NCI-H226 (cell line): ENCODE measurements around the gene CPT2.
"Not testable (repeated sequence)": the region's sequence is repeated elsewhere in the genome, so short reads cannot be mapped to it uniquely, and the experiment has no call there.

Experiments used
- DNase-seq: peaks from one replicate; pipeline ENCODE4 v3.0.0-alpha.2; 2015

The CPT2 gene

GRCh38 chr1:53182716-53183094, 13.9 kb upstream of the CPT2 start:
- no peak for DNase-seq

- DNase-seq = peak; percentile 93
These were observed 13.3 kb upstream of the CPT2 start for GRCh38 chr1:53183095-53183990.

GRCh38 chr1:53185955-53186297, 10.7 kb upstream of the CPT2 start:
- not testable (repeated sequence) for DNase-seq

- DNase-seq = no peak
These were observed 10.1 kb upstream of the CPT2 start for GRCh38 chr1:53186533-53186932.

GRCh38 chr1:53187401-53187800, 9.2 kb upstream of the CPT2 start:
- DNase-seq = no peak

- no peak for DNase-seq
These were observed 8.5 kb upstream of the CPT2 start for GRCh38 chr1:53188099-53188498.

- DNase-seq = no peak
These were observed 7.6 kb upstream of the CPT2 start for GRCh38 chr1:53189061-53189460.

GRCh38 chr1:53190210-53190611, 6.4 kb upstream of the CPT2 start:
- no peak for DNase-seq

- DNase-seq = no peak
These were observed 1.2 kb upstream of the CPT2 start for GRCh38 chr1:53195246-53196016.

- no peak for DNase-seq
These were observed 573 bp upstream of the CPT2 start for GRCh38 chr1:53196017-53196484.

- no peak for DNase-seq
These were observed 922 bp downstream of the CPT2 start for GRCh38 chr1:53197291-53198200.

GRCh38 chr1:53198241-53198651, 1.6 kb downstream of the CPT2 start:
- no peak for DNase-seq

GRCh38 chr1:53203466-53203865, 6.8 kb downstream of the CPT2 start:
- DNase-seq = no peak

GRCh38 chr1:53205496-53205895, 8.9 kb downstream of the CPT2 start:
- not testable (repeated sequence) for DNase-seq

GRCh38 chr1:53206083-53206685, 9.6 kb downstream of the CPT2 start:
- DNase-seq = not testable (repeated sequence)

- DNase-seq = no peak
These were observed 10.2 kb downstream of the CPT2 start for GRCh38 chr1:53206735-53207379.

- no peak for DNase-seq
These were observed 11.1 kb downstream of the CPT2 start for GRCh38 chr1:53207726-53208125.

- no peak for DNase-seq
These were observed 13.7 kb downstream of the CPT2 start for GRCh38 chr1:53210352-53210751.

- DNase-seq = no peak
These were observed 14.3 kb downstream of the CPT2 start for GRCh38 chr1:53210954-53211353.

GRCh38 chr1:53214376-53214940, 17.8 kb downstream of the CPT2 start:
- DNase-seq = no peak

GRCh38 chr1:53218201-53218600, 21.6 kb downstream of the CPT2 start:
- DNase-seq = no peak

GRCh38 chr1:53219711-53220110, 23.1 kb downstream of the CPT2 start:
- no peak for DNase-seq
